ENCODE data around the gene PLAC1. TPM values are rescaled to one million over a fixed set of nuclear protein-coding genes. Genes with fewer than 3 reads are reported as not detected.

PLAC1 gene
- total RNA-seq, 1 donor from 2014 or later, result not detected

DNA sequence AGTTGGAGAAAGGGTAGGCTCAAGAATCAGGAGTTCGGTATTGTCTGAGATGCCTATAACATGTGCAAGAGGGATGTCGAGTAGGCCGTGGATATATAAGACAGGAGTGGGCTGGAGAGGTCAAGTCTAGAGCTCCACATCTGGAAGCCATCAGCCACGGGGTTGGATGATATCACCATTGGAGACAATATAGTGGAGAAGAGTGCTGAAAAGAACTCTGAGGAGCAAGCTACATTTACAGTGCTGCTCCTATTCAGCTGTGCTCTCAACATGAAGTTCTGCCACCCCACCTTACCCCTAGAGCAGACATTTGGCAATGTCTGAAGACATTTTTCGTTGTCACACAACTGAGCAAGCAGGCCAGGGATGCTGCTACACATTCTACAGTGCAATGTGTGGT lies 20.9 kb upstream of the PLAC1 start:
- no peaks in the 10 kb centered on the region for H3K27me3 Mint-ChIP-seq
- H3K4me3 Mint-ChIP-seq (ENCODE audit: low read depth), result no peak overlapping the region
- H3K4me1 Mint-ChIP-seq (ENCODE audit: low read depth), result no peaks in the 10 kb centered on the region
- no peaks in the 10 kb centered on the region for H3K36me3 Mint-ChIP-seq (ENCODE audit: insufficient read depth)
- no peak for DNase-seq (ENCODE audit: low spot score, unreplicated experiment)
- no peak overlapping the region for H3K27ac Mint-ChIP-seq
- H3K9me3 Mint-ChIP-seq (ENCODE audit: low read depth), result peaks cover 19% of the 10 kb centered on the region
- TF ChIP-seq, protein P1, sequence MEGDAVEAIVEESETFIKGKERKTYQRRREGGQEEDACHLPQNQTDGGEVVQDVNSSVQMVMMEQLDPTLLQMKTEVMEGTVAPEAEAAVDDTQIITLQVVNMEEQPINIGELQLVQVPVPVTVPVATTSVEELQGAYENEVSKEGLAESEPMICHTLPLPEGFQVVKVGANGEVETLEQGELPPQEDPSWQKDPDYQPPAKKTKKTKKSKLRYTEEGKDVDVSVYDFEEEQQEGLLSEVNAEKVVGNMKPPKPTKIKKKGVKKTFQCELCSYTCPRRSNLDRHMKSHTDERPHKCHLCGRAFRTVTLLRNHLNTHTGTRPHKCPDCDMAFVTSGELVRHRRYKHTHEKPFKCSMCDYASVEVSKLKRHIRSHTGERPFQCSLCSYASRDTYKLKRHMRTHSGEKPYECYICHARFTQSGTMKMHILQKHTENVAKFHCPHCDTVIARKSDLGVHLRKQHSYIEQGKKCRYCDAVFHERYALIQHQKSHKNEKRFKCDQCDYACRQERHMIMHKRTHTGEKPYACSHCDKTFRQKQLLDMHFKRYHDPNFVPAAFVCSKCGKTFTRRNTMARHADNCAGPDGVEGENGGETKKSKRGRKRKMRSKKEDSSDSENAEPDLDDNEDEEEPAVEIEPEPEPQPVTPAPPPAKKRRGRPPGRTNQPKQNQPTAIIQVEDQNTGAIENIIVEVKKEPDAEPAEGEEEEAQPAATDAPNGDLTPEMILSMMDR (IDR thresholded peaks at IDR 0.05; ENCODE audit: unreplicated experiment), result no peak

DNA sequence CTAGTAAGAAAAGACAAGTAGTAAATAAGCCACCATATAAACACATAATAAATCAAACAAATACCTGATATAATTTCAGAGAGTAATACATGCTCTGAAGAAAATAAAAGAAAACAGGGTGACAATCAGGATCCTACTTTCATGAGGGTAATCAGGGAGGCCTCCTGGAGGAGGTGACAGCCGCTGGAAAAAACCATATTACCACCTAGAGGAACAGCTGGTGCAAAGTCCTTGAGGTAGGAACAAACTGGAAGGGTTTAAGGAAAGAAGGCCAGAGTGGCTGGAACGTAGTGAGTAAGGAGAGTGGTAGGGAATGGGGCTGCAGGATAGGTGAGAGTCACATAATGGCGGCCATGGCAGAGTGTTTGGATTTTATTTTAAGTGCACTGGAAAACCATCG lies 19.1 kb upstream of the PLAC1 start:
- TF ChIP-seq, protein P1 (IDR thresholded peaks at IDR 0.05; ENCODE audit: unreplicated experiment), result no peak
- H3K9me3 Mint-ChIP-seq (ENCODE audit: low read depth), result peaks cover 21% of the 10 kb centered on the region
- no peak overlapping the region for H3K4me3 Mint-ChIP-seq (ENCODE audit: low read depth)
- no peak overlapping the region for H3K27ac Mint-ChIP-seq
- no peak for DNase-seq (ENCODE audit: low spot score, unreplicated experiment)
- H3K36me3 Mint-ChIP-seq (ENCODE audit: insufficient read depth), result no peaks in the 10 kb centered on the region
- H3K27me3 Mint-ChIP-seq, result no peaks in the 10 kb centered on the region
- no peaks in the 10 kb centered on the region for H3K4me1 Mint-ChIP-seq (ENCODE audit: low read depth)

DNA sequence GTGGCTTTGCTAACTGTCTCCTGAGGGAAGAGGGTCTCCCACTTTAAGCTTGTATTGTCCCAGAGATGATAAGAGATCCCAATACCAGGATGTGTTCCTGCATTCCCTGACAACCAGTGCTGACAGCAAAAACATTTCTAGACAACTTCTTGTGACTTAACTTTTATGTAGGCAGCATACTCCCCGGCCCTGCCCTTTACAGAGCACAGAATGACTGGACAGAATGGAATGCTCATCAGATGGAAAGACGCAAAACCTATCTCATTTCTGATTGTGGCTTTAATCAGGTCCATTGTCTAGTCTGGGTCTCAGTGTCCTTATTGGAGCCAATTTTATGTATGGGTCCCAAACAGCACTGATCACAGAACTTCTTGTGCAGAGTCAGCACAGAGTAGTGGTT lies 18.2 kb upstream of the PLAC1 start:
- peaks cover 26% of the 10 kb centered on the region for H3K9me3 Mint-ChIP-seq (ENCODE audit: low read depth)
- no peaks in the 10 kb centered on the region for H3K36me3 Mint-ChIP-seq (ENCODE audit: insufficient read depth)
- H3K27me3 Mint-ChIP-seq, result no peaks in the 10 kb centered on the region
- no peak overlapping the region for H3K4me3 Mint-ChIP-seq (ENCODE audit: low read depth)
- DNase-seq (ENCODE audit: low spot score, unreplicated experiment), result no peak
- H3K4me1 Mint-ChIP-seq (ENCODE audit: low read depth), result no peaks in the 10 kb centered on the region
- no peak overlapping the region for H3K27ac Mint-ChIP-seq
- TF ChIP-seq, protein P1 (IDR thresholded peaks at IDR 0.05; ENCODE audit: unreplicated experiment), result no peak

DNA sequence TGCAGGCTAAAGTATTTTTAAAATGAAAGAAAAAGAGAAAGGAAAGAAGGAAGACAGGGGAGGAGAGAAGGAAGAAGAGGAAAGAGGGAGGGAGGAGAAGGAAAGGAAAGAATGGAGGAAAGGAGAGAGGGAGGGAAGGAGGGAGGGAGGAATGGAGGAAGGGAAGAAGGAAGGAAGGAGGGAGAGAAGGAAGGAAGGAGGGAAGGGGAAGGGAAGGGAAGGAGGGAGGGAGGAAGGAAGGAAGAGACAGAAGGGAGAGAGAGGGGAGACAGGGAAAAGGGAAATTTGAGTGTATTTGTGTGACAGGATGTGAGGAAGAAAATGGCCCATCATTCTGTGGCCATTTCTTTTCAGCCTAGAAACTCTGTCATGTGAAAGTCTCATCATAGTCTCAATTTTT lies 14.9 kb upstream of the PLAC1 start:
- no peak overlapping the region for H3K4me3 Mint-ChIP-seq (ENCODE audit: low read depth)
- H3K27ac Mint-ChIP-seq, result no peak overlapping the region
- H3K27me3 Mint-ChIP-seq, result no peaks in the 10 kb centered on the region
- no peak for DNase-seq (ENCODE audit: low spot score, unreplicated experiment)
- H3K4me1 Mint-ChIP-seq (ENCODE audit: low read depth), result peaks cover 13% of the 10 kb centered on the region
- peaks cover 2% of the 10 kb centered on the region for H3K36me3 Mint-ChIP-seq (ENCODE audit: insufficient read depth)
- TF ChIP-seq, protein P1 (IDR thresholded peaks at IDR 0.05; ENCODE audit: unreplicated experiment), result no peak
- H3K9me3 Mint-ChIP-seq (ENCODE audit: low read depth), result peaks cover 25% of the 10 kb centered on the region

DNA sequence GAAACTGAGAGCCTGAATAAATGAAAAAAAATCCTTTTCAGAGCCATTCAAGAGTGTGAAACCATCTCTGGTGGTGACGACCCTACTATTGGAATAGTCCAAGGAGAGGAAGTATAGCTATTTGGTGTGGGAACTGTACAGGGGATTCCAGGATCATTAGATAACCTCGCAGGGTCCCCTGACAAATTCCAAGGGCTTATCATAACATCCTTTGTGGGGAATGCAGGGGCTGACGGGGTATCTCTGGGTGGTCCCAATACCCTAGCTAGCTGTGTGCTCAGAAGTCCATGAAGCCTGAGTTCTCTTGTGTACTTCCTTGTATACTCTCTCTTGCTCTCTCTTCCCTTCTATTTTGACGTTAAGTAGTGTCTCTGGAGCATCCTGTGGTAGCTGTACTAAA lies 13.8 kb upstream of the PLAC1 start:
- Mint-ChIP-seq H3K27me3 (no peaks in the 10 kb centered on the region), H3K4me3 (ENCODE audit: low read depth) (no peak overlapping the region), H3K9me3 (ENCODE audit: low read depth) (peaks cover 22% of the 10 kb centered on the region), H3K36me3 (ENCODE audit: insufficient read depth) (peaks cover 2% of the 10 kb centered on the region), H3K27ac (no peak overlapping the region), H3K4me1 (ENCODE audit: low read depth) (peaks cover 13% of the 10 kb centered on the region)
- no peak for DNase-seq (ENCODE audit: low spot score, unreplicated experiment)
- TF ChIP-seq, protein P1 (IDR thresholded peaks at IDR 0.05; ENCODE audit: unreplicated experiment), result no peak

Measured in progenitor cell of endocrine pancreas (in vitro differentiated cells).